C4-2B (cell line): ENCODE data around the gene SLC52A1.
"Not testable (repeated sequence)": the region's sequence is repeated elsewhere in the genome, so short reads cannot be mapped to it uniquely, and the experiment has no call there.

Experiments
- ZFX ChIP-seq: fragments of 450-650 bp; IDR thresholded peaks from 2 replicates; pipeline ENCODE4 v1.6.1; 2017
- TF ChIP-seq, protein P1 (sequence below): fragments of 450-650 bp; conservative IDR thresholded peaks from 2 replicates; pipeline ENCODE4 v1.5.1; 2017; ENCODE audit warnings: mild to moderate bottlenecking

DNA sequence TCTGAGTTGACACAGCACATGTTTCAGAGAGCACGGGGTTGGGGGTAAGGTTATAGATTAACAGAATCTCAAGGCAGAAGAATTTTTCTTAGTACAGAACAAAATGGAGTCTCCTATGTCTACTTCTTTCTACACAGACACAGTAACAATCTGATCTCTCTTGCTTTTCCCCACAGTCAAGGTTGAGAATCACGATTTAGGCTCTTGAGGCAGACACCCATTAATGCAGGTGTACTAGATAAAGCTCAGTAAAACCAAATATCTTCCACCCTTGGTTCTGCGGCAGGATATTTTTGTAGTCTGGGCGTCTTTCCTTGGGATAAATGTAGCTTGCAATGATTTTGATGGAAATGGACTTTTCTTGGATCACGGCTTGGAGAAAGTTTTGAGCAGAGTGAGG lies 40.2 kb upstream of the SLC52A1 start:
- TF ChIP-seq, protein P1, sequence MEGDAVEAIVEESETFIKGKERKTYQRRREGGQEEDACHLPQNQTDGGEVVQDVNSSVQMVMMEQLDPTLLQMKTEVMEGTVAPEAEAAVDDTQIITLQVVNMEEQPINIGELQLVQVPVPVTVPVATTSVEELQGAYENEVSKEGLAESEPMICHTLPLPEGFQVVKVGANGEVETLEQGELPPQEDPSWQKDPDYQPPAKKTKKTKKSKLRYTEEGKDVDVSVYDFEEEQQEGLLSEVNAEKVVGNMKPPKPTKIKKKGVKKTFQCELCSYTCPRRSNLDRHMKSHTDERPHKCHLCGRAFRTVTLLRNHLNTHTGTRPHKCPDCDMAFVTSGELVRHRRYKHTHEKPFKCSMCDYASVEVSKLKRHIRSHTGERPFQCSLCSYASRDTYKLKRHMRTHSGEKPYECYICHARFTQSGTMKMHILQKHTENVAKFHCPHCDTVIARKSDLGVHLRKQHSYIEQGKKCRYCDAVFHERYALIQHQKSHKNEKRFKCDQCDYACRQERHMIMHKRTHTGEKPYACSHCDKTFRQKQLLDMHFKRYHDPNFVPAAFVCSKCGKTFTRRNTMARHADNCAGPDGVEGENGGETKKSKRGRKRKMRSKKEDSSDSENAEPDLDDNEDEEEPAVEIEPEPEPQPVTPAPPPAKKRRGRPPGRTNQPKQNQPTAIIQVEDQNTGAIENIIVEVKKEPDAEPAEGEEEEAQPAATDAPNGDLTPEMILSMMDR = not testable (repeated sequence)
- TF ChIP-seq ZFX = not testable (repeated sequence)
